Measurements from ENCODE around the gene NPTXR.

The NPTXR gene

GRCh38 chr22:38850941-38851849 is 7.4 kb upstream of the NPTXR start:
- DNase-seq (ENCODE audit: low spot score), result no peak

GRCh38 chr22:38850399-38850798 is 6.6 kb upstream of the NPTXR start:
- DNase-seq (ENCODE audit: low spot score), result no peak

GRCh38 chr22:38849811-38850210 is 6.0 kb upstream of the NPTXR start:
- DNase-seq (ENCODE audit: low spot score), result peak; percentile 93

- DNase-seq (ENCODE audit: low spot score), result no peak
Observed at GRCh38 chr22:38846412-38846811, 2.6 kb upstream of the NPTXR start.

DNA sequence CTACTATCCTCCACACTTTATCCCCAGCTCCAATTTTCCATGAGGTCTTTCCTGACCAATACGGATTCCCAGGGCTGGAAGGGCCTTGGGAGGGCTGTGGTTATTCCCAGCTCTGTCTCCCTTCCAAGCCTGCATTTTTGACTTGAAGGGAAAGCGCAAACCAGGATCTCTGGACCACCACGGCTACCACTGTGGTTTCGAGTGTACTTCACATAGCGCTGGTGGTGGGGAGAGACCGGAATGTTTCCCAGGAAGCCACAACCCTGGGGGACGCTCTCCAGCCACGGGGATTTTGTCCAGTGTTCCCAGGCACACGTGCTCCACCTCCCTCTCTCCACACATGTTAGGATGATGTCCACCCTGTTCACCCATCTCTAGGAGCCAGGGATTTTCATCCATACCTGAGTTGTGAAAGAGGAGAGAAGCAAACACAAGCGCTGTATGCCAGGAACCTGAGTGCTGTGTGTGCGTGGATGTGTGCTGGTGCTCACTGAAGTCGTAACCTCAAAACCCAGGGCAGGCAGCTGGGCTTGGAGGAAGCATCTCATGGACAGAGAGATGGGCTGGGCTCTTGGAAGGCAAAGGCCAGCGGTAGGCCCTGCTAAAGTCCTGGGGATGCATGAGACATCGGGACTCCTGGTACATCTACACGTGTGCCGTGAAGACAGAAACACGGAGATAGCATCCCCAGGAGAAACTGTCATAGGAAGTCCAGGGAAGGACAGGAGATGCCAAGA is 1.3 kb upstream of the NPTXR start:
- DNase-seq (ENCODE audit: low spot score), result no peak

DNA sequence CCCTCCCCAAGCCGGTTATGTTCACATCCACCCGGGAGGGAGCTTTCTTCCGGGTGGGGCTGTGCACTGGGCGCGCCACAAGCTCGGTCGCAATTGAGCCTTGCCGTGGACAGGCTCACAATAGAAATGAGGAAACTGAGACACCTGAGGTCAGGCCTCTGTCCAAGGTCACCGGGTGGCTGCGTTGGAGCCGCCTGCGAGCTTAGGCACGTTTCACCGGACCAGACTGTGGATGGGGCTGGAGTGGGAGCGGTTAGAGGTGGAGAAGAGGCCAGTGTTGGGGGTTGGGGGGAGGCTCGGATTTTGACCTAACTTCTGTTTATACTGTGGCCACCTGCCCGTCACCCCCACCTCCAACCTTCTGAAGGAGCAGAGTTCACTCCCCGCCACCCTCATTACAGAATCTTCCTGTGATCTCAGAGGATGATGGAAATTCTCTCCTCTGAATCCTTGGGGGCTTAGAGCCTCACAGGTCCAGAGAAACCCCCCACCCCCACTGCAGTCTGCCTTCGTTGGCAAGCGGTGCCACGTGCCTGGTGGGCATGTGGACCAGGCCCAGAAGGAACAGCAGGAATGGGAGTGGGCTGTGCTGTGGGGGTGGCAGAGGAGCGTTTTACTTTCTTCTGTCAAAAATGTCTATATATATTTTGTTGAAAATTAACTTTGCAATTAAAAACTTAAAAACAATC is 631 bp upstream of the NPTXR start:
- DNase-seq (ENCODE audit: low spot score), result no peak

DNA sequence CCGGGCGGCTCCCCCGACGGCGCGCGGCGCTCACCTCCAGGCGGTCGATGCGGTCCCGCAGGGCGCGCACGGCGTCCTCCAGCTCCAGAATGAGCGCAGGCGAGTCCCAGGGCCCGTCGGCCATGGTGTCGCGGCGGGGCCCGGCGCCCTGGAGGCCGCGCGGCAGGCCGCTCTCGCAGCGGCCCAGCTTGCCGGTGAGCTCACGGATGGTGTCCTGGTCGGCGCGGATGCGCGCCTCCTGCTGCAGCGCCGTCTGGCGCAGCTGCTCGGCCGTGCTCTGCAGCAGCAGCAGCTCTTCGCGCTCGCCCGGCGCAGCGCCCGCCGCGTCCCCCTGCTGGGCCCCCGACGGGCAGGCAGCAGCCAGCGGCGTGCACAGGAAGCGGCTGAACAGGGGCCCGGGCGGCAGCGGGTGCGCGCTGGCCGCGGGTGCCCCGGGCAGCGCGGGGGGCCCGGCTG is 599 bp downstream of the NPTXR start:
- no peak for DNase-seq (ENCODE audit: low spot score)

GRCh38 chr22:38842512-38843200 is 1.2 kb downstream of the NPTXR start:
- DNase-seq (ENCODE audit: low spot score), result no peak

DNA sequence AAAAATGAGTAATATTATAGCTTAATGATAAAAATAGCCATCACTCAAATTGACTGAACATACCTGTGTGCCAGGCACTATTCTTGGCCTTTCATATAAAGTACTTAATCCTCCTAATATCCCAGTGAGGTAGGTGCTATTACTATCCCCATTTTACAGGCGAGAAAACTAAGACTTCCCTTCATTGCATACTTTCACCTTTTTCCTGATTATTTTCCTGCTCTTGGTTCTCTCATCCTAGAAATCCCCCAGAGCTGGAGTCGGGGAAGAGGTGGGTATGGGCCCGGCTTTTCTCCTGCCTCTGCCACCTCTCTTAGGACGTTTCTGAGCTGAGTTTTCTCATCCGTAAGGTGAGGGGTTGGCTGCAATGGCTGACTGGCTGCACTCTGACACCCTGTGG is 2.2 kb downstream of the NPTXR start:
- DNase-seq (ENCODE audit: low spot score), result no peak

DNA sequence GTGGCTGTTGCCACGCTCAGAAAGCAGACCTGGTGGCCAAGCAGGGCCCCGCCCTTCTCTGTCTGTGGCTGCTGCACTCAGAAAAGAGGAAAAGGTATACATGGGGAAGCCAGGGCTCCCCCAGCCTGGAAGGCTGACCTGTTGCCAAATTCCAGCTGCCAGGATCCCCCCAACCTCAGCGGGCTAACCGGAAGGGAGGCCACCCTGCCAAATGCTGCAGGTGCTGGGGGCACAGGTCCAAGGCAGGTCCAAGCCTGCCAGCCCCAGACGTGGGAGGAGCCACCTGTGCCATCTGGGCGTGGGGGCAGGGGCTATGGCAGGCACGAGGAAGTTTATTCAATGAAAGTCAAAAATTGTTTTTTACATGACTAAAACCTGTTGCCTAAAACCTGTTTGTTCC is 2.6 kb downstream of the NPTXR start:
- no peak for DNase-seq (ENCODE audit: low spot score)

DNA sequence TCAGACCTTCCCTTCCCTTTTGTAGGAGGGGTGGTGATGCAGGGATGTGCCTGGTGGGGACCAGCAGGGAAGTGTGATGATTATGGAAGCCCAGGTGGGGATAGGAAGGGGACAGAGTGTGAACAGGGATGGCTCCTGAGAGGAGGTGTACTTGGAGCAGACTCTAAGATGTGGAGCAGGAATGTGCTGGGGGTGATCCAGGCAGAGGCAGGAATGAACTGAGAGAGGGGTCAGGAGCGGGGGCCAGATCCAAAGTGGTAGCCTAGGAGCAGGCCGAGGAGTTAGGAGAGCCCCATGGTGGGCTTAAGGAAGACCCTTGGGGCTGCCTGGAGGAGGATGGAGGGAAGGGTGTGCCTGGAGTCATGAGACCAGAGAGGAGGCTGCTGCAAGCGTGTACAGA is 3.7 kb downstream of the NPTXR start:
- DNase-seq (ENCODE audit: low spot score), result no peak

GRCh38 chr22:38839686-38840085 is 4.1 kb downstream of the NPTXR start:
- DNase-seq (ENCODE audit: low spot score), result no peak

DNA sequence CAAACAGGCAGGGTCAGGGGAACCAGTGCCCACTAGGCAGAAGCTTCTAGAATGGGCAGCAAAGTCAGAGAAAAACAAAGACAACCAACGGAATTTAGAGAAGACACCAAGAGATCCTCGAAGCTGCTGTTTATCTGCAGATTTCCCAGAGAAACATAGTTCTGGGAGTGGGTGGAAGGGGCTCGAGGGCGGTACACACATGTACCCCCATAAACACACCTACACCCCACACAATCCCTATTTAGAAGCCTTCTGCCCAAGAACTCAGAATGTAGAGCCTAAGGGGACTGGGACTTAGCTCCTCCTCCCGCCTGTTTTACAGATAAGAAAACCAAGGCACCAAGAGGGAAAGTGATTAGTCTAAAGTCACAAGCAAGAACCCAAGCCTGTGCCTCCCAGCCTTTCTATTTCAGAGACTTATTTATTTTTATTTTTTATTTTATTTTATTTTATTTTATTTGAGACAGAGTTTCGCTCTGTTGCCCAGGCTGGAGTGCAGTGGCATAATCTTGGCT is 6.4 kb downstream of the NPTXR start:
- no peak for DNase-seq (ENCODE audit: low spot score)

DNA sequence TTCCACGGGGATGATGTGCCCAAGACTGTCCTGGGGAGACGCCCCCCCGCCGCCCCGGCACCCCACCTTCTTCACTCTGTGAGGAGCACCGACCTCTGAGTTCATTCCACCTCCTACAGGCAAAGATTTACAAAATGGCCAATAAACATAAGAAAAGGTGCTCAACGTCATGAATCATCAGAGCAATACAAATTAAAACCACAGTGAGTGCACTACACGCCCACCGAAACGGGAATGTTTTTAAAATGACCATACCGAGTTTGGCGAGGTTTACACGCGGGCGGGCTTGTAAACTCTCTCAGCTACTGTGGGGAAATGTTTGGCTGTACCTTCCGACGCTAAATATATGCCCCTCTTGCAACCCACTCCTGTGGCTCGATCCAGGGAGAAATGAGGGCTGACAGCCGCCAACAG is 7.9 kb downstream of the NPTXR start:
- DNase-seq (ENCODE audit: low spot score), result no peak

DNA sequence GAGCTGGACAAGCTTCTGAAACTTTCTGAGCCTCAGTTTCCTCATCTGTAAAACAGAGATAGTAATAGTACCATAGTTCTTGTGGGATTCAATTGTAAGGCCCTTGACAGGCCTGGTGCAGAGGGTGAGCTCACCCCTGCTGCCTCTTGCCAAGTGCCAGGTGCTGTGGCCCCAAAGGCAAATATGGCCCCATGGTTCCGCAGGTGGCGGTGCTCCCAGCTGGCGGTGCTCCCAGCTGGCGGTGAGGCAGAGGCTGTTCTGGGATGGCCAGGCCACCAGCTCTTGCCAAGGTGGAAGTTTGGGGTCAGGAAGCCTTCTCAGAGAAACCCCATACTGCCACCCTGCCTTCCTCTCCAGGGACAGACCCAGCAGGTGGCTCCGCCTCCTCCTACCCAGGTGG is 8.8 kb downstream of the NPTXR start:
- no peak for DNase-seq (ENCODE audit: low spot score)

DNA sequence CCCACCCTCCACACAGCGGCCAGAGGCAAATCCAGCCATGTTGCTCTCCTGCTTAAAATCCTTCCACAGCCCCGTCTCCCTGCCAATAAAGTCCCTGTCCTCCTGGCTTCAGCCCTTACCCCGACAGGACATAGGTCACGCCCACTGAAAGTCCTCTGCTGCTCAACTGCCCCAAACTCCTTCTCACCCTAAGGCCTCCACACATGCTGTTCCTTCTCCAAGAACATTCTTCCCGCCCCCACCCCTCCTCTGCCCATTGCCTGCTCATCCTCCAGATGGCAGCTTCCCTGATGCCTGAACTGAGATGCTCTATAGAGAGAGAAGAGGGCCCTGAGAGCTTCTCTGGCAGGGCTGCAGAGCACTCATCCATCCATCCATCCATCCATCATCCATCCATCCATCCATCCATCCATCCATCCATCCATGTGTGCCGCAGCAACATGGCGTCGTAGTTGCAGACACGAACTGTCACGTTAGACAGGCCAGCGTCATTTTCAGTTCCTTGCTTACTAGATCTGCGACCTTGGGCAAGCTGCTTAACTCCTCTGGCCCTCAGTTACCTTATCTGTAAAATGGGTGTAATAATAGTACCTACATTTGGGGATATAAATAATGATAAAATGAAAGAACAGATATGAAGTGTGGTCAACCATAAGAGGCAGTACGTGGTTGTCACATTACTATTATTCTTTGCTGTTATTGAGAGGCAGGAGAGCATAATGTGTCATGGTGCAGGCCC is 9.4 kb downstream of the NPTXR start:
- no peak for DNase-seq (ENCODE audit: low spot score)

- DNase-seq (ENCODE audit: low spot score), result no peak
Observed at GRCh38 chr22:38833061-38833460, 10.8 kb downstream of the NPTXR start.

DNA sequence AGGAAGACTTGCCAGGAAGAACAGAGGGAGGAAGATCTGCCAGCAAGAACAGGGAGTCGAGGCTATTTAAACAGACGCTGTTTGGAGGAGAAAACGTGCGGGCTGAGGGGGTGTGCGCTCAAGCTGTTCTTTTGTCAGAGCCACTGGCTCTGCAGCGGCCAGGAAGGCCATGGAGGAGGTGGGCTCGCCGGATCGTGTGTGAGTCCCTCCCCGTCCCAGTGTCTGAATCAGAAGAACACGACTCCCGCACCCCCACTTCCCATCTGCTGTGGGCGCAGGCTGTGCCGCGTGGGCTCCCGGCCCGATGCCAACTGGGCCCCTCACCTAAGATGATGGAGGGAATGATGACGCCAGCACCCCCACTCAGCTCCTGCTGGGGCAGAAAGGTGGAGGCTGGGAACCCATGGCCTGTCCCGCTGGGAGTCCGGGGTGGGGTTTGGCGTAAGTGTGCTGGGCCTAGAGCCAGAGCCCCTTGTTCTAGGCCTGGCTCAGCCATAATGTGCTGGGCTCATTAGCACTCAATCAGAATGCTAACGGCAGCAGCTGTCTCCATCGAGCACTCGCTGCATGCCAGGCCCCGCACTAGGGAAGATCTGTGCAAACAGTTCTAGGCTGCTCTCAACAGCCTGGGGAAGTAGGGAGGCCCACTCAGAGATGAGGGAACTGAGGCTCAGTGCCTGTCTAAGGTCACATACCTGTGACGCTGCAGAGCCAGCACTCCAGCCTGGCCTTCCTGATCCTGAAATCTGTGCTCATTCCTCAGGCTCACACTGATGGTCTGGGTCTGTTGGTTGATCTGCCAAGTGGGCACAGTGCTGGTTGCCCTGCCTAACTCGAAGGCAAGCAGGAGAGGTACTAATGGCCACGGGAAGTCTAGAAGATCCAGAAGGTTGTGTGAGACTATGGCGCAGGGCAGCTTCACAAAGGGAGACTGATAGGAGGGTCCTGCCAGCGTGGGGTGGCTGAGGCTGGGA is 11.5 kb downstream of the NPTXR start:
- DNase-seq (ENCODE audit: low spot score), result peak; percentile 52

GRCh38 chr22:38831166-38831945 is 12.5 kb downstream of the NPTXR start:
- no peak for DNase-seq (ENCODE audit: low spot score)

Measured in cerebellar cortex (tissue), 1 donor.